ENCODE measurements around the gene TRIM50. TPM values are rescaled to one million over a fixed set of nuclear protein-coding genes. Genes with fewer than 3 reads are reported as not detected.
"Not testable (repeated sequence)": the region's sequence is repeated elsewhere in the genome, so short reads cannot be mapped to it uniquely, and the experiment has no call there.

Gene TRIM50
- total RNA-seq, 1 donor from 2014 or later, result not detected

DNA sequence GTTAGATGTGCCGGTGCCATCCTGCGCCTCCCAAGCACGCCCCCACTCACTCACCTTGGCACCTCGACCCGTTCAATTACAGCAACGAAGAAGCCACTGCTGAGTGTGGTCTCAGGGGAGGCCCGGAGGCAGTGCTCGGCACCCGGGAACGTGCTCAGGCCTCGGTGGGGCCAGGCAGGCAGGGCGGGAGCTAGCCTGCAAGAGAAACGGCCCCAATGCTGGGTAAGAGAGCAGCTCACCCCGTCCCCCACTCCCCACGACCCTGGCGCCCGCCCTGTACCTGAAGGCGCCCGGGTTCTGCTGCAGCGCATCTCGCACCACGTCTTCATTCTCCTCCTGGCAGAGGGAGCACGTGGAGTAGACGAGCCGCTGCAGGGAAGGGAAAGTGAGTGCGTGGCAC, 24.3 kb downstream of the TRIM50 start:
- no peaks in the 10 kb centered on the region for H3K27me3 Mint-ChIP-seq (ENCODE audit: unreplicated experiment)
- peaks cover 3% of the 10 kb centered on the region for H3K9me3 Mint-ChIP-seq (ENCODE audit: unreplicated experiment)
- H3K27ac Mint-ChIP-seq (ENCODE audit: unreplicated experiment), result no peak overlapping the region
- peaks cover 2% of the 10 kb centered on the region for H3K4me1 Mint-ChIP-seq (ENCODE audit: low read depth, unreplicated experiment)
- DNase-seq, result no peak
- TF ChIP-seq, protein P1, sequence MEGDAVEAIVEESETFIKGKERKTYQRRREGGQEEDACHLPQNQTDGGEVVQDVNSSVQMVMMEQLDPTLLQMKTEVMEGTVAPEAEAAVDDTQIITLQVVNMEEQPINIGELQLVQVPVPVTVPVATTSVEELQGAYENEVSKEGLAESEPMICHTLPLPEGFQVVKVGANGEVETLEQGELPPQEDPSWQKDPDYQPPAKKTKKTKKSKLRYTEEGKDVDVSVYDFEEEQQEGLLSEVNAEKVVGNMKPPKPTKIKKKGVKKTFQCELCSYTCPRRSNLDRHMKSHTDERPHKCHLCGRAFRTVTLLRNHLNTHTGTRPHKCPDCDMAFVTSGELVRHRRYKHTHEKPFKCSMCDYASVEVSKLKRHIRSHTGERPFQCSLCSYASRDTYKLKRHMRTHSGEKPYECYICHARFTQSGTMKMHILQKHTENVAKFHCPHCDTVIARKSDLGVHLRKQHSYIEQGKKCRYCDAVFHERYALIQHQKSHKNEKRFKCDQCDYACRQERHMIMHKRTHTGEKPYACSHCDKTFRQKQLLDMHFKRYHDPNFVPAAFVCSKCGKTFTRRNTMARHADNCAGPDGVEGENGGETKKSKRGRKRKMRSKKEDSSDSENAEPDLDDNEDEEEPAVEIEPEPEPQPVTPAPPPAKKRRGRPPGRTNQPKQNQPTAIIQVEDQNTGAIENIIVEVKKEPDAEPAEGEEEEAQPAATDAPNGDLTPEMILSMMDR (IDR thresholded peaks at IDR 0.05; ENCODE audit: partially characterized antibody, unreplicated experiment), result no peak
- no peak overlapping the region for H3K4me3 Mint-ChIP-seq (ENCODE audit: unreplicated experiment)
- no peaks in the 10 kb centered on the region for H3K36me3 Mint-ChIP-seq (ENCODE audit: unreplicated experiment)

DNA sequence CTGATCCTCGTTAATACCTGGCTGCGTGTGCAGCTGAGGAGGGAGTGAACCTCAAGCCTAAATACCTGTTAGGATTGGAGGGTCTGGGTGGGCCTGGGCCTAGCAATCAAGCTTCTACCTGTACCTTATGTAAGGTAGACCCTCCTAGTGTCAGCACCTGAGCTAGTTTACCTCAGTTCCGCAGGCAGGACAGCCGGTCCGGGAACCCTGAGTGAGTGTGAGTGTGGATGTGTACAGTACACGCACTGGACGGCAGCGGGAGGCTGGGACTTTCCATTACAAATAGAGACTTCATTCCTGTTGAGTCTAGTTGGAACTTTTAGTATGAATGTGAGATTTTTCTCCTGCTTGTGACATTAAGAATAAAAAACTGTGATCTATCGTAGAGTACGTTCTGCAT, 25.0 kb downstream of the TRIM50 start:
- not testable (repeated sequence) for H3K27me3 Mint-ChIP-seq (ENCODE audit: unreplicated experiment); H3K27ac Mint-ChIP-seq (ENCODE audit: unreplicated experiment); DNase-seq; H3K4me1 Mint-ChIP-seq (ENCODE audit: low read depth, unreplicated experiment); H3K9me3 Mint-ChIP-seq (ENCODE audit: unreplicated experiment); H3K36me3 Mint-ChIP-seq (ENCODE audit: unreplicated experiment); H3K4me3 Mint-ChIP-seq (ENCODE audit: unreplicated experiment)

DNA sequence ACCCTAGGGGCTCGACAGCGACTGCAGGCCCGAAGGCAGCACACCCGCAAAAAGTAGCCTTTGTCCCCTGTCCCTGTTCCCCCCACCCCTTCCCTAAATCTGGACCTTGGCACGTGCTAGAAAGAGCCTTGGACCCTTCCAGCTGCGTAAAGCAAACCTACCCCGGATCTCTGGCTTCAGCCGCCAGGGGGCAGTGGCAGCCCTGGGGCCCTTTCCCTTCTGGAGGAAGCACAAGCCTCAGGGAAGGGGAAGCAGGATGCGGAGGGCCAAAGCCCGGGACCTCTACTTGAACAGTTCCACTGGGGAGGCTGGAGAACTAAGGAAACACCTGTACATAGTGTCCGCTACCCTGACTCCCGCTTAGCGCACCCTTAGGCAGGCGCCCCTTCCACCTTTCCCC, 26.8 kb downstream of the TRIM50 start:
- H3K9me3 Mint-ChIP-seq (ENCODE audit: unreplicated experiment); DNase-seq; H3K36me3 Mint-ChIP-seq (ENCODE audit: unreplicated experiment); H3K4me3 Mint-ChIP-seq (ENCODE audit: unreplicated experiment); H3K4me1 Mint-ChIP-seq (ENCODE audit: low read depth, unreplicated experiment); H3K27ac Mint-ChIP-seq (ENCODE audit: unreplicated experiment); H3K27me3 Mint-ChIP-seq (ENCODE audit: unreplicated experiment): not testable (repeated sequence)

DNA sequence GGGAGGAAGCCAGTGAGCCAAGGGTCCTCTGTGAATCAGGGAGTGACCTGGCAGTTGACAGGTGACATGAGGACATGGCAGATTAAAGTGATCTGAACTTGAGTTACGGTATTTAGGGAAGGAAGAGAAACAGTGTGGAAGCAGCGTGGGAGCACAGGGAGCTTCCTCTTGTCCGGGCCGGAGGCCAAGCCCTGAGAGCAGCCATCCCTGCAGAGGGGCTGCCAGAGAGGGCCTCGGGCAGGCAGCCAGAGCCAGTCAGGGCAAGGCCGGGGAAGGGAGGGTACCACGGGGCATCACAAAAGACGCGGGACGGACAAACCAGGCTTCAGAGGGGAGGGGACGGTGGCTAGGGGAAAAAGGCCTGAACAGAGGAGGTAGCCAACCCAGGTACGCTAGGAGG, 28.1 kb downstream of the TRIM50 start:
- H3K9me3 Mint-ChIP-seq (ENCODE audit: unreplicated experiment), result not testable (repeated sequence)

DNA sequence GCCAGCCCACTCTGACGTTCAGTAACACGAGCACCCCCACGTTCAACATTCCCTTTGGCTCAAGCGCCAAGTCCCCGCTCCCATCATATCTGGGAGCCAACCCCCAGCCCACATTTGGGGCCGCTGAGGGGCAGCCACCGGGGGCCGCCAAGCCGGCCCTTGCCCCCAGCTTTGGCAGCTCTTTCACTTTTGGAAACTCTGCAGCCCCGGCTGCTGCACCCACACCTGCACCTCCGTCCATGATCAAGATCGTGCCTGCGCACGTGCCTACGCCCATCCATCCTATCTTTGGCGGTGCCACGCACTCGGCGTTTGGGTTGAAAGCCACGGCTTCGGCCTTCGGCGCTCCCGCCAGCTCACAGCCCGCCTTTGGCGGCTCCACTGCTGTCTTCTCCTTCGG, 30.2 kb downstream of the TRIM50 start:
- H3K4me3 Mint-ChIP-seq (ENCODE audit: unreplicated experiment); H3K36me3 Mint-ChIP-seq (ENCODE audit: unreplicated experiment); DNase-seq; H3K27ac Mint-ChIP-seq (ENCODE audit: unreplicated experiment); H3K27me3 Mint-ChIP-seq (ENCODE audit: unreplicated experiment); H3K4me1 Mint-ChIP-seq (ENCODE audit: low read depth, unreplicated experiment); H3K9me3 Mint-ChIP-seq (ENCODE audit: unreplicated experiment): not testable (repeated sequence)

More for the DNA sequence above, 28.1 kb downstream of the TRIM50 start:
- H3K36me3 Mint-ChIP-seq (ENCODE audit: unreplicated experiment); H3K4me1 Mint-ChIP-seq (ENCODE audit: low read depth, unreplicated experiment); H3K4me3 Mint-ChIP-seq (ENCODE audit: unreplicated experiment); H3K27ac Mint-ChIP-seq (ENCODE audit: unreplicated experiment); DNase-seq; H3K27me3 Mint-ChIP-seq (ENCODE audit: unreplicated experiment): not testable (repeated sequence)

DNA sequence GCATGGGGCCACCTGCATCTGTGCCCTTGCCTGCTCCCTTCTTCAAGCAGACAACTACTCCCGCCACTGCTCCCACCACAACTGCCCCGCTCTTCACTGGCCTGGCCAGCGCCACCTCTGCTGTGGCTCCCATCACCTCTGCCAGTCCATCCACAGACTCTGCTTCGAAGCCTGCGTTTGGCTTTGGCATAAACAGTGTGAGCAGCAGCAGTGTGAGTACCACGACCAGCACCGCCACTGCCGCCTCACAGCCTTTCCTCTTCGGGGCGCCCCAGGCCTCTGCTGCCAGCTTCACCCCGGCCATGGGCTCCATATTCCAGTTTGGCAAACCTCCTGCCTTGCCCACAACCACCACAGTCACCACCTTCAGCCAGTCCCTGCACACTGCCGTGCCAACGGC, 30.6 kb downstream of the TRIM50 start:
- not testable (repeated sequence) for H3K27me3 Mint-ChIP-seq (ENCODE audit: unreplicated experiment); H3K4me1 Mint-ChIP-seq (ENCODE audit: low read depth, unreplicated experiment); H3K4me3 Mint-ChIP-seq (ENCODE audit: unreplicated experiment); H3K36me3 Mint-ChIP-seq (ENCODE audit: unreplicated experiment); H3K27ac Mint-ChIP-seq (ENCODE audit: unreplicated experiment); H3K9me3 Mint-ChIP-seq (ENCODE audit: unreplicated experiment); DNase-seq

DNA sequence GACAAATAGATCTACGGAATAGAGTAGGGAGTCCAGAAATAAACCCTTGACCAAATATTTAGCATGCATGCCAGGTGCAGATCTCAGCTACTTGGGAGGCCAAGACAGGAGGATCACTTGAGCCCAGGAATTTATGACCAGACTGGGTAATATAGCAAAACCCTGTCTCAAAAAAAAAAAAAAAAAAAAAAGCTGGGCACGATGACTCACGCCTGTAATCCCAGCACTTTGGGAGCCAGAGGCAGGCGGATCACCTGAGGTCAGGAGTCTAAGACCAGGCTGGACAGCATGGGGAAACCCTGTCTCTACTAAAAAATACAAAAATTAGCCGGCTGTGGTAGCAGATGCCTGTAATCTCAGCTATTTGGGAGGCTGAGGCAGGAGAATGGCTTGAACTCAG, 50.7 kb downstream of the TRIM50 start:
- not testable (repeated sequence) for H3K27me3 Mint-ChIP-seq (ENCODE audit: unreplicated experiment); H3K4me3 Mint-ChIP-seq (ENCODE audit: unreplicated experiment); H3K36me3 Mint-ChIP-seq (ENCODE audit: unreplicated experiment); H3K4me1 Mint-ChIP-seq (ENCODE audit: low read depth, unreplicated experiment); H3K9me3 Mint-ChIP-seq (ENCODE audit: unreplicated experiment); DNase-seq; H3K27ac Mint-ChIP-seq (ENCODE audit: unreplicated experiment)

DNA sequence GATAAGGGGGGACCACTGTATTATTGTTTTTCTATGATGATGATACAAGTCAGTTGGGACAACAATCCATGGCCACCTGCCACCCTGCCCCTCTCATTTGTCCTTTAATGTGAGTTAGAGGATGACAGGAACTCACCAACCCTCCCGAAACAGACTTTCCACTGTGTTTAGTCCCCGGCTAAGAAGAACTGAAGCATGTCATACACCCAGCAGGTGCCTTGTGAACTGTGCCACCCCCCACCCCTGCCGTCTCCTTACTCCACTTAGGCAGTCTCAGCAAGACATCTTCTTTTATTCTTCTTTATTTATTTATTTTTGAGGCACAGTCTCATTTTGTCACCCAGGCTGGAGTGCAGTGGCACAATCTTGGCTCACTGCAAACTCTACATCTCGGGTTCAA, 60.1 kb downstream of the TRIM50 start:
- H3K27ac Mint-ChIP-seq (ENCODE audit: unreplicated experiment); H3K36me3 Mint-ChIP-seq (ENCODE audit: unreplicated experiment); H3K4me3 Mint-ChIP-seq (ENCODE audit: unreplicated experiment); H3K4me1 Mint-ChIP-seq (ENCODE audit: low read depth, unreplicated experiment); DNase-seq; H3K27me3 Mint-ChIP-seq (ENCODE audit: unreplicated experiment); H3K9me3 Mint-ChIP-seq (ENCODE audit: unreplicated experiment): not testable (repeated sequence)

DNA sequence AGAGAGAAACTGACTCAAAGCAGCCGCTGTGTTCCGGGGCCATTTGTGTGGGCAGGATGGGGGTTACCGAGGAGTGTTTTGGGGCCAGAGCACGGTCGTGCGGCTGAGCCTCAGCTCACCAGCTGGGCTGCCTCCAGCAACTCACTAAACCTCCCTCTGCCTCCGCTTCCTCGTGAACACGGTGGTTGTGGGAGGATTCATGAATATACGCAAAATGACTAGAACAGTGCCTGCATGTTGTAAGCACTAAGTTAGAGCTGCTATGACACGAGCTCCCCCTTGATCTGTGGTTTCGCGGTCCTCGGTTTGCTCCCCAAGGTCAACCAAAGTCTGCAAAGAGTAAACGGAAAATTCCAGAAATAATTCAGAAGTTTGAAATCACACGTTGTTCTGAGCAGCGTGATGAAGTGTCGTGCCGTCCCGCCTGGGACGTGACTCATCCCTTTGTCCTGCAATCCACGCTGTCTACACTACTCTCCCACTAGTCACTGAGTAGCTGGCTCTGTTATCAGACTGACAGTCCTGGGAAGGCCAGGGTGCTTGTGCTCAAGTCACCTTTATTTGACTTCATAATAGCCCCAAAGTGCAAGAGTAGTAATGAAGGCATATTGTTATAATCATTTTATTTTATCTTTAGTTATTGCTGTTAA, 61.0 kb downstream of the TRIM50 start:
- H3K4me1 Mint-ChIP-seq (ENCODE audit: low read depth, unreplicated experiment); H3K9me3 Mint-ChIP-seq (ENCODE audit: unreplicated experiment); H3K36me3 Mint-ChIP-seq (ENCODE audit: unreplicated experiment); H3K4me3 Mint-ChIP-seq (ENCODE audit: unreplicated experiment); DNase-seq; H3K27me3 Mint-ChIP-seq (ENCODE audit: unreplicated experiment); H3K27ac Mint-ChIP-seq (ENCODE audit: unreplicated experiment): not testable (repeated sequence)

Other genes starting within 250 kb of the TRIM50 start
- 0.25 TPM for gene SPDYE9, start 242.0 kb downstream of the TRIM50 start, total RNA-seq (ENCODE audit: unreplicated experiment)
- 37.5 TPM for gene NSUN5, start 19.3 kb downstream of the TRIM50 start, total RNA-seq (ENCODE audit: unreplicated experiment)
- gene FKBP6, start 79 bp upstream of the TRIM50 start, total RNA-seq (ENCODE audit: unreplicated experiment), result not detected
- 0.81 TPM for gene FZD9, start 105.7 kb upstream of the TRIM50 start, total RNA-seq (ENCODE audit: unreplicated experiment)
- gene BAZ1B, start 194.2 kb upstream of the TRIM50 start, total RNA-seq (ENCODE audit: unreplicated experiment), result 108 TPM
- 34.0 TPM for gene BCL7B, start 229.6 kb upstream of the TRIM50 start, total RNA-seq (ENCODE audit: unreplicated experiment)

Data from glutamatergic neuron (in vitro differentiated cells).